Neuronal stem cell (in vitro differentiated cells): ENCODE results near the gene PLK3.

Experiments used
- DNase-seq: peaks from one replicate; pipeline ENCODE4 v3.0.0-alpha.2; 2013; ENCODE audit warnings: low spot score
- H2AFZ ChIP-seq: one replicate; pipeline ENCODE4 v1.6.1; 2013; ENCODE audit warnings: mild to moderate bottlenecking, low read length, inconsistent platforms
- H2AK5ac ChIP-seq: 2 replicates; pipeline ENCODE4 v1.6.1; 2013; ENCODE audit warnings: low read depth, mild to moderate bottlenecking, inconsistent platforms, low read length, moderate library complexity, mixed read lengths
- H2BK120ac ChIP-seq: 2 replicates; pipeline ENCODE4 v1.6.1; 2013; ENCODE audit warnings: low read depth, mild to moderate bottlenecking, inconsistent platforms, low read length, moderate library complexity, mixed read lengths
- H2BK12ac ChIP-seq: one replicate; pipeline ENCODE4 v1.6.1; 2013; ENCODE audit warnings: low read length, inconsistent platforms
- H2BK15ac ChIP-seq: 2 replicates; pipeline ENCODE4 v1.6.1; 2013; ENCODE audit warnings: mild to moderate bottlenecking, low read length, inconsistent platforms, mixed read lengths
- H2BK5ac ChIP-seq: one replicate; pipeline ENCODE4 v1.6.1; 2013; ENCODE audit warnings: inconsistent platforms, mild to moderate bottlenecking, low read length, moderate library complexity
- H3K14ac ChIP-seq: one replicate; pipeline ENCODE4 v1.6.1; 2013; ENCODE audit warnings: low read length, inconsistent platforms
- H3K18ac ChIP-seq: 2 replicates; pipeline ENCODE4 v1.6.1; 2013; ENCODE audit warnings: low read length, inconsistent platforms
- H3K23ac ChIP-seq: 2 replicates; pipeline ENCODE4 v1.6.1; 2013; ENCODE audit warnings: low read depth, mild to moderate bottlenecking, mixed read lengths, low read length, inconsistent platforms; ENCODE audit not compliant: poor library complexity
- H3K27ac ChIP-seq: replicated peaks from 3 replicates; pipeline ENCODE4 v1.5.1; 2013; ENCODE audit warnings: low read length, inconsistent platforms
- H3K27me3 ChIP-seq, 3 experiments: 2 replicates each; pipeline ENCODE4 v1.6.1; 2013; ENCODE audit warnings: low read length in 3 of 3, mild to moderate bottlenecking in 2 of 3, inconsistent platforms in 1 of 3, low read depth in 1 of 3, mixed read lengths in 1 of 3, moderate library complexity in 1 of 3; ENCODE audit not compliant: control insufficient read depth in 3 of 3, insufficient read depth in 3 of 3
- H3K36me3 ChIP-seq, 2 donors: replicated peaks in 1 of 2; 2 replicates each; pipeline ENCODE4 v1.6.1; 2013; ENCODE audit warnings: low read length in 2 of 2; ENCODE audit not compliant: control insufficient read depth in 2 of 2, insufficient read depth in 2 of 2
- H3K4ac ChIP-seq: 2 replicates; pipeline ENCODE4 v1.6.1; 2013; ENCODE audit warnings: inconsistent platforms, mild to moderate bottlenecking, low read length, moderate library complexity
- H3K4me1 ChIP-seq, 2 donors: 1 replicate in 1 of 2; 2 replicates in 1 of 2; pipeline ENCODE4 v1.6.1; 2013; ENCODE audit warnings: low read length in 2 of 2, low read depth in 1 of 2; ENCODE audit not compliant: control insufficient read depth in 2 of 2, insufficient read depth in 1 of 2
- H3K4me2 ChIP-seq: one replicate; pipeline ENCODE4 v1.6.1; 2013; ENCODE audit warnings: mild to moderate bottlenecking, low read length, inconsistent platforms; ENCODE audit not compliant: insufficient read depth, poor library complexity, severe bottlenecking
- H3K4me3 ChIP-seq, 2 donors: 2 replicates each; pipeline ENCODE4 v1.5.1; 2013; ENCODE audit warnings: low read length in 2 of 2, mild to moderate bottlenecking in 2 of 2, inconsistent platforms in 1 of 2, moderate library complexity in 1 of 2
- H3K79me1 ChIP-seq: one replicate; pipeline ENCODE4 v1.6.1; 2013; ENCODE audit warnings: low read depth, mild to moderate bottlenecking, inconsistent platforms, low read length, moderate library complexity
- H3K9ac ChIP-seq: one replicate; pipeline ENCODE4 v1.6.1; 2013; ENCODE audit warnings: mild to moderate bottlenecking, low read depth, low read length, inconsistent platforms; ENCODE audit not compliant: poor library complexity
- H3K9me3 ChIP-seq, 2 donors: replicated peaks in 1 of 2; 2 replicates each; pipeline versions ENCODE3 to v1.6.1; 2013; ENCODE audit warnings: low read length in 2 of 2, mild to moderate bottlenecking in 2 of 2, inconsistent platforms in 1 of 2, low read depth in 1 of 2, mixed read lengths in 1 of 2, moderate library complexity in 1 of 2; ENCODE audit not compliant: control insufficient read depth in 2 of 2, insufficient read depth in 1 of 2
- H4K8ac ChIP-seq: one replicate; pipeline ENCODE4 v1.6.1; 2013; ENCODE audit warnings: low read depth, mild to moderate bottlenecking, inconsistent platforms, low read length, moderate library complexity
- H4K91ac ChIP-seq: one replicate; pipeline ENCODE4 v1.6.1; 2013; ENCODE audit warnings: low read length, low read depth, mild to moderate bottlenecking, inconsistent platforms; ENCODE audit not compliant: poor library complexity
- WGBS, 2 donors: extraction: QIAGEN DNeasy Blood & Tissue Kit; methylation state at CpG; one replicate each; pipeline ENCODE4 v1.1.7; 2013; ENCODE audit warnings: missing lambda C conversion rate in 2 of 2, mixed read lengths in 1 of 2; ENCODE audit not compliant: insufficient read length in 2 of 2, insufficient replicate concordance in 1 of 2; ENCODE audit errors: extremely low coverage in 2 of 2; 5-methylcytosine and 5-hydroxymethylcytosine counted together

PLK3 gene

DNA sequence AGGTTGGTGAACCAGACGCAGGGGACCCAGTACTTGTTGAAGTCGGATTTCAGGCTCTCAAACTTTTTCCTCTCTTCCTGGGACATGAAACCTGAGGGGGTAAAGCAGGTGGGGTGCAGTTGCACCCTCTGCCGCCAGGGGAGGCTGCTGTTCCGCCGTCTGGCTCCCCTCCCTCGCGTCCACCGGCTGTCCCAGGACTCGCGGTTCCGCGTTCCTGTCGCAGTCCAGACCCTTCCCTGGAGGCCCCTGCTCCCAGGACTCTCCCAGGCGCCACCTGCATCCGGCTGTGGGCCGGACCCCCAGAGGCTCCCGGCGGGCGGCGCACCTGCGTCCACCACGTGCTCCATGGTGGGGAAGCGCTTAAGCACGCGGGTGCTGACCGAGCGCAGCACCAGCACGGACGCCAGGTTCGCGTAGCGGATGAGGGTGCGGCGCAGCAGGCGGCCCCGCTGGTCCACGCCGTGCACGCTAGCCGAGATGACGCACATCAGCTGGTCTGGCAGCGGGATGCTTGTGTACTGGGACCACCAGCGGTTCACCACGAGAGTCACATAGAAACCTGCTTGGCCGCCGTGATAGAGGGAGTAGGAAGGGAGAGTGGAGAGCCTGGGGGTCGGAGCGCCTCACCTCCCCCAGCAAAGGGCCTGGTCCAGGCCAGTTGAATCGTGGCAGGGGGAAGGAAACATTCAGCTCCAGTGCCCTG is 13.9 kb upstream of the PLK3 start:
- no CpG with 5 or more reads among the region's 49 CpGs for WGBS, 2 donors
- H3K4me1 ChIP-seq = peaks cover 10 to 15% of the 10 kb centered on the region in 2 donors
- no peak for DNase-seq
- peak overlapping the region; percentile 77 for H2BK120ac ChIP-seq
- peak overlapping the region; percentile 98 for H2BK15ac ChIP-seq
- no peaks in the 10 kb centered on the region for H3K79me1 ChIP-seq
- peak overlapping the region; percentile 38 for H2AK5ac ChIP-seq
- peaks cover under 1 to 2% of the 10 kb centered on the region in 2 donors for H3K36me3 ChIP-seq
- no peak overlapping the region for H4K91ac ChIP-seq
- no peak overlapping the region for H3K4ac ChIP-seq
- peak overlapping the region; percentile 81 for H3K23ac ChIP-seq
- peak overlapping the region; percentile 98 for H3K18ac ChIP-seq
- H3K27ac ChIP-seq = no peak overlapping the region
- no peaks in the 10 kb centered on the region for H3K9me3 ChIP-seq
- H3K27me3 ChIP-seq = peaks cover 0 to 26% (median 3%) of the 10 kb centered on the region in 3 experiments
- peak overlapping the region; percentile 32 for H3K14ac ChIP-seq
- H2BK5ac ChIP-seq = no peak overlapping the region
- peak overlapping the region; percentile 92 for H2AFZ ChIP-seq
- peak overlapping the region; percentile 68 for H2BK12ac ChIP-seq
- H4K8ac ChIP-seq = peak overlapping the region; percentile 90
- H3K4me2 ChIP-seq = peak overlapping the region; percentile 88
- H3K4me3 ChIP-seq = peak overlapping the region; percentile 16 to 71
- H3K9ac ChIP-seq = peak overlapping the region; percentile 93

GRCh38 chr1:44786841-44787426 is 13.2 kb upstream of the PLK3 start:
- peak overlapping the region; percentile 93 for H3K9ac ChIP-seq
- H2BK15ac ChIP-seq = peak overlapping the region; percentile 98
- no CpG with 5 or more reads among the region's 9 CpGs for whole genome bisulfite sequencing, 2 donors
- no peak overlapping the region for H4K8ac ChIP-seq
- peak overlapping the region; percentile 92 for H2AFZ ChIP-seq
- H3K27me3 ChIP-seq = peaks cover 0 to 26% (median 3%) of the 10 kb centered on the region in 3 experiments
- peaks cover 10 to 15% of the 10 kb centered on the region in 2 donors for H3K4me1 ChIP-seq
- H2BK120ac ChIP-seq = no peak overlapping the region
- no peaks in the 10 kb centered on the region for H3K79me1 ChIP-seq
- no peak overlapping the region for H3K4me2 ChIP-seq
- H3K4ac ChIP-seq = no peak overlapping the region
- no peak overlapping the region for H4K91ac ChIP-seq
- H2AK5ac ChIP-seq = peak overlapping the region; percentile 38
- H3K14ac ChIP-seq = peak overlapping the region; percentile 32
- H3K4me3 ChIP-seq = peak overlapping the region in 1 of 2 donors; percentile 71
- H3K36me3 ChIP-seq = peaks cover 0 to 1% of the 10 kb centered on the region in 2 donors
- H2BK5ac ChIP-seq = no peak overlapping the region
- peak overlapping the region; percentile 82 for H2BK12ac ChIP-seq
- H3K9me3 ChIP-seq = no peaks in the 10 kb centered on the region
- H3K18ac ChIP-seq = peak overlapping the region; percentile 98
- no peak for DNase-seq
- H3K27ac ChIP-seq = no peak overlapping the region
- H3K23ac ChIP-seq = peak overlapping the region; percentile 81

DNA sequence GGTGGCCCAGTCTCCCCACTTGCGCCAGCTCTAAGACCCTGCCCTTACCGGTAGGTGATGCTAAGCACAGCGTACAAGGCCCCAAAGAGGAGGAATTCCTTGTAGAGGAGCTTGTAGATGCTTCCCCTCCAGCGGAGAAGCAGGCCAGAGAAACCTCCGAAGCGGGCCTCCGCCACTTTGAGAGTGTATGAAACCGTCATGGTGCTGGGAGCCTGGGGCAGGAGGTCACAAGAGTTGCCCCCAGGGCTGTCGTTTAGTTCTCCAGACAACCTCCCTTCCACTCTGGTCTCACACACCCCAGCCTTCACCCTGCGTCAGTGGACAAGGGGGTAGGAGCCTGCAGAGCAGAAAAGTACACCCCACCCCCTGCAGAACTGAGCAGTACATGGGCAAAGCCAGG is 12.7 kb upstream of the PLK3 start:
- no CpG with 5 or more reads among the region's 10 CpGs for WGBS, 2 donors

More for the DNA sequence above, 12.7 kb upstream of the PLK3 start:
- no peak overlapping the region for H2BK5ac ChIP-seq
- H4K91ac ChIP-seq = no peak overlapping the region
- H3K36me3 ChIP-seq = peaks cover 0 to 1% of the 10 kb centered on the region in 2 donors
- H3K18ac ChIP-seq = no peak overlapping the region
- H3K4me3 ChIP-seq = no peak overlapping the region
- no peak overlapping the region for H2BK15ac ChIP-seq
- no peak overlapping the region for H3K23ac ChIP-seq
- no peak overlapping the region for H3K9ac ChIP-seq
- H3K9me3 ChIP-seq = no peaks in the 10 kb centered on the region
- peaks cover 0 to 26% (median 3%) of the 10 kb centered on the region in 3 experiments for H3K27me3 ChIP-seq
- DNase-seq = no peak
- no peak overlapping the region for H3K4me2 ChIP-seq
- peak overlapping the region; percentile 25 for H2AFZ ChIP-seq
- H2BK120ac ChIP-seq = no peak overlapping the region
- no peak overlapping the region for H3K14ac ChIP-seq
- no peak overlapping the region for H4K8ac ChIP-seq
- H3K79me1 ChIP-seq = no peaks in the 10 kb centered on the region
- no peak overlapping the region for H3K4ac ChIP-seq
- peak overlapping the region; percentile 23 for H2AK5ac ChIP-seq
- no peak overlapping the region for H3K27ac ChIP-seq
- peaks cover 10 to 15% of the 10 kb centered on the region in 2 donors for H3K4me1 ChIP-seq
- peak overlapping the region; percentile 82 for H2BK12ac ChIP-seq
